ENCODE measurements around the gene MS4A6E.

MS4A6E gene

DNA sequence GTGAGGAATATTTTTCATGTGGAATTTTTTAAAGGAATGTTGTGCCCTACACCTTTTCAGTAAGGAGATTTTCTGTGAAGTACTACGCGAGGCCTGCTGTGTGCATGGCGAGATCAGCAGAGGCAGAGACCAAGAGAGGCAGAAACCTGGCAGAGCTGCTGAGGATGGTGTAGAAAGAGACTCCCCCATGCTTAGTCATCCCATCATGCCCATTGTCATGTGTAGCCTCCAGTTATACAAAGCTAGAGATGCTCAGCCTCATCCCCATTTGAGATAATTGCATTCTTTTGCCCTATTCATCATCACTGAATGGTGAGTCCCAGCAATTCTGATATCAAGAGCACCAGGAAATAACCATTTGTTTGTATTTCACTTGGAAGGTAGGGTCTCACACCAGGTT, 48.3 kb downstream of the MS4A6E start:
- TF ChIP-seq, protein P1, sequence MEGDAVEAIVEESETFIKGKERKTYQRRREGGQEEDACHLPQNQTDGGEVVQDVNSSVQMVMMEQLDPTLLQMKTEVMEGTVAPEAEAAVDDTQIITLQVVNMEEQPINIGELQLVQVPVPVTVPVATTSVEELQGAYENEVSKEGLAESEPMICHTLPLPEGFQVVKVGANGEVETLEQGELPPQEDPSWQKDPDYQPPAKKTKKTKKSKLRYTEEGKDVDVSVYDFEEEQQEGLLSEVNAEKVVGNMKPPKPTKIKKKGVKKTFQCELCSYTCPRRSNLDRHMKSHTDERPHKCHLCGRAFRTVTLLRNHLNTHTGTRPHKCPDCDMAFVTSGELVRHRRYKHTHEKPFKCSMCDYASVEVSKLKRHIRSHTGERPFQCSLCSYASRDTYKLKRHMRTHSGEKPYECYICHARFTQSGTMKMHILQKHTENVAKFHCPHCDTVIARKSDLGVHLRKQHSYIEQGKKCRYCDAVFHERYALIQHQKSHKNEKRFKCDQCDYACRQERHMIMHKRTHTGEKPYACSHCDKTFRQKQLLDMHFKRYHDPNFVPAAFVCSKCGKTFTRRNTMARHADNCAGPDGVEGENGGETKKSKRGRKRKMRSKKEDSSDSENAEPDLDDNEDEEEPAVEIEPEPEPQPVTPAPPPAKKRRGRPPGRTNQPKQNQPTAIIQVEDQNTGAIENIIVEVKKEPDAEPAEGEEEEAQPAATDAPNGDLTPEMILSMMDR (IDR thresholded peaks at IDR 0.05; ENCODE audit: extremely low read depth, missing control alignments) = no peak
- DNase-seq (ENCODE audit: low spot score) = no peak

DNA sequence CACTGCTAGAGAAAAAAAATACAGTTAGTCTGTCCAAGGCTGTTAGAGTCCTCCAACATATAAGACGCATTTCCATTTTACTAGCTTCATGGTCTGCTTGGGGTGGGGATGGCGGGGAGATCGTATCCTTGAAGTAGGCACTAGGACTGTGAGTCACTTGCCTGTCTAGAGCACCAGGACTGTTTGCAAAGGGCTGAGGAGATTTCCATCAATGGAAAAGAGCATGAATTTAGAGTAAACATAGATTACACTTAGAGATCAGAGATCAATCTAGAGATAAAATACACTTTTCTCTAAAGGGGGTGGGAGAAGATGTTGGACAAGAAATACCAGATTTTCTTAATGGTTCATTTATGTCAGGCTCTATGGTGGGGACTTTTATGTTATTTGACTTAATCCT, 49.5 kb downstream of the MS4A6E start:
- TF ChIP-seq, protein P1 (IDR thresholded peaks at IDR 0.05; ENCODE audit: extremely low read depth, missing control alignments) = no peak
- no peak for DNase-seq (ENCODE audit: low spot score)

DNA sequence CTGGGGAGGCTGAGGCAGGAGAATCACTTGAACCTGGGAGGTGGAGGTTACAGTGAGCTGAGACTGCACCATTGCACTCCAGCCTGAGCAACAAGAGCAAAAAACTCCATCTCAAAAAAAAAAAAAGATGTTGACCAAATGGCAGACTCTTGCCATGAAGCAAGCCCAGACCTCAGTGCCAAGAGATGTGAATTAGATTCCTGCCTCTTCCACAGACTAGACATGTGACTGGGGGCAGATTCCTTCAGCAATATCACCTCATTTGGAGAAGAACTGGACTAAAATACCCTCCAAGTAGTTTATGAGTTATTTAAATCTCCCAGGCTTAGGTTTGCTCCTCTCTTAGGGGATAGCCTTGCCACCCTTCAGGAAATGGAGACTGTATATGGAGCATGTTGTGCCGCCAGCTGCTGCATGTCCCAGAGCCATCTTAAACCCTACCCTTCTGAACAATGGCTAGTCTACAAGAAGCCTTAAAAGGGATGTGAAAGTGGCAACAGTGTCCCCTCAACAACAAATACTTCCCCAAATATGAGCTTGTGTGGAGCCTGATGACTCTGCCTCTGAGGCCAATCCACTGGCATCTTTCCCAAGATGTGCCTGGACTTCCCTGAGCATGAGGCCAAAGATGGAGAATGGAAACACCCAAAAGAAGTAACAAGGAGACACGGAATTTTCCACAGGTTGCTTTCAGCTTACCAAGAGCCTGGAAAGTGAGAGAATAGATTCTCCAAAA, 50.5 kb downstream of the MS4A6E start:
- DNase-seq (ENCODE audit: low spot score) = peak; percentile 39
- TF ChIP-seq, protein P1 (IDR thresholded peaks at IDR 0.05; ENCODE audit: extremely low read depth, missing control alignments) = no peak

DNA sequence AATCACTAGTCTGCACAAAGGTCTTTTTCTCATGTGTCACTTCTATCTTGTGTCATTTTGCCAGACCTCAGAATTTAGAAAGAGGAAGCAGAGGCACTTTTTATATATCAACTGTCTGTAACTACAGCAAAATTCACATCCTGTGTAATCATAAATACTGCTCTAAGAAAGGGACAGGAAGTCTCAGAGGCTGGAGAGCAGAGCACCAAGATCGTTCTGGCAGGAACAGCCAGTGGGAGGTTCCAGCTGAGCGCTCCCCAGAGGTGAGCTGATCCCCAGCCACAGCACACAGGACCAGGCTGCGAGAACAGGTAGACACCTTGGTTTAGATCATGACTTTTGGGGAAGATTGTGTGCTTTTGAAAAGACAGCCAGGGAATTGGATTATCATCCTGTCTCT, 51.3 kb downstream of the MS4A6E start, which contains the start of gene MS4A7:
MS4A7 (plus strand) TSS at position 179 of the 400 bp plus-strand sequence. CDS start 4,610 bp downstream, outside the sequence.
- TF ChIP-seq, protein P1 (IDR thresholded peaks at IDR 0.05; ENCODE audit: extremely low read depth, missing control alignments) = no peak
- DNase-seq (ENCODE audit: low spot score) = peak; percentile 69

DNA sequence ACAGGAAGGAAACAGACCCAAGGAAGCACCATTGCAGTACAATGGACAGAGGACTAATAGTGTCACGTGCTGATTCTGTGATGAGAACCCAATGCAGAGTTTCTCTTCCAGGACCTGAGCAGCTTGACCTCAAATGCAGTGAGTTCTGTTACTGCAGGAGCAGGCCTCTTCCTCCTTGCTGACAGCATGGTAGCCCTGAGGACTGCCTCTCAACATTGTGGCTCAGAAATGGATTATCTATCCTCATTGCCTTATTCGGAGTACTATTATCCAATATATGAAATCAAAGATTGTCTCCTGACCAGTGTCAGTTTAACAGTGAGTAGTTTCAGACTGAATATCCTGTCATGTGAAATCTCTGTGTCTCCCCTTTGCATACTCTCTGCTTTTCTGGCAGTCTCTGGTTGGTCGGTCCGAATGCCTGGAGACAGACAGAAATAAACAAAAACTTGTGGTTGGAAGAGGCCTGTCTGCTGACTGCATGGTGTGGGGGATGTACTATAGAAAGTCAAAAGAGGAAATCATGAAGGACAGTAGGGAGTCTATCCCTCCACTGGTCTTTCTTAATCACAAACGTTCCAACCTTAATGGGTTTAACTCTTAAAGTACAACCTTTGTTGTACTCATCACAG, 62.3 kb downstream of the MS4A6E start:
- TF ChIP-seq, protein P1 (IDR thresholded peaks at IDR 0.05; ENCODE audit: extremely low read depth, missing control alignments) = no peak
- peak; percentile 47 for DNase-seq (ENCODE audit: low spot score)

DNA sequence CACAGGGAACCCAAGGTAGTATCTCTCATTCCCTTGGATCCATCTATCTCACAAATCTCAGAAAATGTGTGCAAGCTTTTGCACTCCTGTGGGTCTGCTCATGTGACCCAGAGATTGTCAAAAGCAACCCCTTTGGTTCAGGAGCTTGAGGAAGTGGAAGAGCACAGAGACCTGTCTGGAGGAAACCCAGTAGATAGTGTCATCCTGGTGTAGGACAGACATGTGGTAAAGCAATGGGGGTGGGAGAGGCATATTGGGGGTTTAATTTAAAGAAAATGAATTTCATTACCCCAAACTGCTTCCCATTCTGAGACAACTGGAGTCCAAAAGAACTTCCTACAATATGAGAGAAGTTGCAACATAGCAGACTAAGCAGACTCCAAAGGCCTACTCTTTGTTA, 63.4 kb downstream of the MS4A6E start:
- no peak for DNase-seq (ENCODE audit: low spot score)
- TF ChIP-seq, protein P1 (IDR thresholded peaks at IDR 0.05; ENCODE audit: extremely low read depth, missing control alignments) = no peak

Measured in GM20000 (cell line).